ACC112 (cell line): Measurements from ENCODE around the gene TACC2.

Experiments
- H2AFZ ChIP-seq: fragments of 200-600 bp; sonication (generic); one replicate; pipeline ENCODE4 v1.6.0; 2017; ENCODE audit warnings: antibody characterized with exemption, low read length; ENCODE audit not compliant: unreplicated experiment
- H3K27ac ChIP-seq: fragments of 200-600 bp; sonication (generic); 2 replicates; pipeline ENCODE4 v1.5.1; 2014; ENCODE audit warnings: low read depth, mild to moderate bottlenecking, antibody characterized with exemption, low read length, moderate library complexity
- H3K27me3 ChIP-seq: fragments of 200-600 bp; sonication (generic); 2 replicates; pipeline ENCODE4 v1.6.1; 2014; ENCODE audit warnings: mild to moderate bottlenecking, antibody characterized with exemption, low read length, moderate library complexity, mixed read lengths; ENCODE audit not compliant: insufficient read depth
- H3K36me3 ChIP-seq: fragments of 200-600 bp; sonication (generic); 2 replicates; pipeline ENCODE4 v1.6.1; 2016; ENCODE audit warnings: mild to moderate bottlenecking, antibody characterized with exemption, low read length, moderate library complexity, mixed read lengths; ENCODE audit not compliant: insufficient read depth
- H3K4me1 ChIP-seq: fragments of 200-600 bp; sonication (generic); one replicate; pipeline ENCODE4 v1.6.1; 2016; ENCODE audit warnings: low read length, mixed read lengths; ENCODE audit not compliant: insufficient read depth, unreplicated experiment, control insufficient read depth
- H3K4me3 ChIP-seq: fragments of 200-600 bp; sonication (generic); 2 replicates; pipeline ENCODE4 v1.5.1; 2014; ENCODE audit warnings: mild to moderate bottlenecking, low read depth, low read length
- H3K79me2 ChIP-seq: fragments of 200-600 bp; sonication (generic); one replicate; pipeline ENCODE4 v1.6.0; 2016; ENCODE audit warnings: low read length; ENCODE audit not compliant: control insufficient read depth, unreplicated experiment, insufficient read depth

The TACC2 gene

DNA sequence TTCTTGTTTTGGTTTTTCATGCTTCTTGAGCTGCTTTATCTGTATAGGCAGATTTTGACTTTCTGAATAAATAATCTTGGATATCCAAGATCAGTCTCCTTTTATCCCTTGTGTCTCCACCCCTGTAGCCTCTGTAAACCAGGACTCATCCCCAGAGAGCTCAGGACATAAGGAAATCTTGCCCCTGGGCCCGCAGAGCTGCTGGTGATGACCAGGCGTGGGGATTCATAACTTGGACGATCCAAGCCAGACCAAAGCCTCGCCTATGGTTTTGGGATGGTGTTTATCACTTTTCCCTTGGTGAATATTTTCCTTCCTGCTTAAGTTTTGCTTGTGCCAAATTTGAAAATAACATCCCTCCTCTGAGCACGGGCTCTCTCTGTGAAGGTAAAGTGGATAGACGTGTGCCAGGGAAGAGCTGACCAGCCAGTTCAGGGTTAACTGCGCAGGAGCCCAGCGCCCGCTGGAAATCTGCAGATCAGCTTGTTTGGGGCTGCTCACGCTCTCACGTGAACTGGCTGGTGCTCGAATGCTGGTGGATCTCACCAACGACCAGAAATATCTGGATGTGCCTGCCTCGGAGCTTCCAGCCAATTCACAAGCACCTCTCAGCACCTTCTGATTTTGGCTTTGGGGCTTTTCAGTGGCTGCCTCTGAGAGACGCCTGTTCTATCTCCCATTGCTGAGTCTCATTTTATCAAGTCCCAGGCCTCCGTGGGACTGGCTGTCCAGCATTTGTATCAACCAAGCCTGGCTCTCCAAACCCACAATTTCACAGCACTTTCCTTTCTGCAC, 150.1 kb downstream of the TACC2 start:
- Histone ChIP-seq H3K36me3 (no peaks in the 10 kb centered on the region), H2AFZ (no peak overlapping the region), H3K27me3 (no peaks in the 10 kb centered on the region), H3K27ac (peak overlapping the region; percentile 93; the same call in 1 of the 2 replicates), H3K4me1 (peaks cover 27% of the 10 kb centered on the region), H3K79me2 (no peaks in the 10 kb centered on the region), H3K4me3 (no peak overlapping the region)

DNA sequence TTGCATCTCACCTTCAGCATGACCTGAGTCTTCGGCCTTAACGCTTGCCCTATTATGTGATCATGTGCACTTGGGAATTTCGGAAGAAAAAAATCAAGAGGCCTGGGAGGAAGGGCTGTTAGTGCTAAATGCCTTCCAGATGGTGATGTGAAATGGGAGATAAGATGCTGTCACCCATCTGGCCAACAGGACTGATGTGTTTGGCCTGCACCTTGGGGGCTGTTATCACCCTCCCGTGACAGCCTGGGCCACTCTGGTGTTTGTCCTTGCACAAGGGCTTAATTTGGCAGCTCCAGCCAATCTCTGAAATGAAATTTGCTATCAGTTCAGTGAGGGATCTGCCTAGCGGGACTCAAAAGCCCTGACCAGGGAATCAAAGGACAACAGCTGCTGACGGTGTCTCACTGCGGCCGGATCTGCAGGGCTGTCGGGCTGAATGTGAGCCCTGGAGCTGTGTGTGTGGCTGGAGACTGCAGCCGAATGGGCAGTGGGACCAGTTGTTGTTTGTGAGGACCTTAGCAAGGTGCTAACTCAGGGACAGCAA, 150.7 kb downstream of the TACC2 start:
- Histone ChIP-seq H3K36me3 (peaks cover under 1% of the 10 kb centered on the region; the same call in 1 of the 2 replicates), H3K27me3 (no peaks in the 10 kb centered on the region), H3K4me3 (no peak overlapping the region), H3K79me2 (no peaks in the 10 kb centered on the region), H3K4me1 (peaks cover 27% of the 10 kb centered on the region), H3K27ac (peak overlapping the region; percentile 93; the same call in 1 of the 2 replicates), H2AFZ (no peak overlapping the region)

DNA sequence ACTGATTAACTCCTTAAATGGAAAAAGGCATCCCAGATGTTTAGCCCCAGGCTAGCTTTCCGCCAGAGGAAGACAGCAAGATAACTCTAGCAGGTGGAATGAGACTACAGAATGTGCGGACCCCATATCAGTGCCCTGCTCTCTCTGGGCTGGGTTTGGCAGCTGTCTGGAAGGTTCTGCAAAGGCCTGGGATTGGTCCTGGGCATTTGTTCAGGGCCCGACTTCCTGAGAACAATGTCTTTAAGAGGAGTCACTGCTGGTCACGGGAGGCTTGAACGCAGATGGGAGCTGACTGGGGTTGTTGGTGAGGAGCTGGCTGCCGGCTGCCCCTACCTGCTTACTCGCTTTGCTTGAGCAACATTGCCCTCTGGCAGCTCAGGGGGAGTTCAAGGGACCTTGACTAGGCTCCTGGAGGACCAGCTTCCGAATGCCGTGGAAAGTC, 151.5 kb downstream of the TACC2 start:
- Histone ChIP-seq H3K36me3 (peaks cover 8% of the 10 kb centered on the region), H3K27me3 (no peaks in the 10 kb centered on the region), H3K79me2 (no peaks in the 10 kb centered on the region), H3K4me3 (peak overlapping the region; percentile 10; the same call in 1 of the 2 replicates), H2AFZ (peak overlapping the region; percentile 3), H3K4me1 (peaks cover 27% of the 10 kb centered on the region), H3K27ac (peak overlapping the region; percentile 93)

DNA sequence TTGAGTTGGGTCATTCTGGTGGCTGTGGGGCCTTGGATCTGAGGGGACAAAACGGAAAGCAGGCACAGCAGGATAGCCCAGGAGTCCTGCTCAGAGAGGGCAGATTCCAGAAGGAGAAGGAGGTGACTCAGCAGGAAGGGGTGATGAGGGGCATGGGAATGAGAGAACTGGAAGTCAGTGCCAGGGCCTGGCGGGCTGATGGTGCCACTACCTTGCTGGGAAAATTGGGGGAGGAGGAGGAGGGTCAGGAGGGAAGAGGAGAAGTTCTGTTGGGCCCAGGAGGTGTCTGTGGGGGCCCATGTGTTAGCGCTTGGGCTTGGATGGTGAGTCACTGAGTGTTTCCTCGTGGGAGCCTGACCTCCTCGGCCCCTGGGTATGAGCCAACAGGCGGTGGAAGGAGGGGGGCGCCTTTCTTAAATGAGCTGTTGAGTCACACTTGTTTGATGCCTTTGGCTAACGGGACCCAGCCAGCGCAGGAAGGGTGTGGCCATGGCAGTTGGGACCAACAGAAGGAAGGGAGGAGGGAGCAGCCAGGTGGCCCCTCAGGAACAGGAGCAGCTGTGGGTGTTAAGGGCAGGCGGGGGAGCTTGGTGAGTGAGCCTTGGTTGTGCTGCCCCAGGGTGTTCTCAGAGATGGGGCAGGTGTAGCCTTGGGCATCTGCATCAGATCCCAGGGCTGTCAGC, 152.1 kb downstream of the TACC2 start:
- no peaks in the 10 kb centered on the region for H3K27me3 ChIP-seq
- H2AFZ ChIP-seq: peak overlapping the region; percentile 3
- peaks cover 10% of the 10 kb centered on the region for H3K36me3 ChIP-seq
- peaks cover 27% of the 10 kb centered on the region for H3K4me1 ChIP-seq
- H3K79me2 ChIP-seq: no peaks in the 10 kb centered on the region
- H3K4me3 ChIP-seq: peak overlapping the region; percentile 41
- peak overlapping the region; percentile 93 for H3K27ac ChIP-seq

DNA sequence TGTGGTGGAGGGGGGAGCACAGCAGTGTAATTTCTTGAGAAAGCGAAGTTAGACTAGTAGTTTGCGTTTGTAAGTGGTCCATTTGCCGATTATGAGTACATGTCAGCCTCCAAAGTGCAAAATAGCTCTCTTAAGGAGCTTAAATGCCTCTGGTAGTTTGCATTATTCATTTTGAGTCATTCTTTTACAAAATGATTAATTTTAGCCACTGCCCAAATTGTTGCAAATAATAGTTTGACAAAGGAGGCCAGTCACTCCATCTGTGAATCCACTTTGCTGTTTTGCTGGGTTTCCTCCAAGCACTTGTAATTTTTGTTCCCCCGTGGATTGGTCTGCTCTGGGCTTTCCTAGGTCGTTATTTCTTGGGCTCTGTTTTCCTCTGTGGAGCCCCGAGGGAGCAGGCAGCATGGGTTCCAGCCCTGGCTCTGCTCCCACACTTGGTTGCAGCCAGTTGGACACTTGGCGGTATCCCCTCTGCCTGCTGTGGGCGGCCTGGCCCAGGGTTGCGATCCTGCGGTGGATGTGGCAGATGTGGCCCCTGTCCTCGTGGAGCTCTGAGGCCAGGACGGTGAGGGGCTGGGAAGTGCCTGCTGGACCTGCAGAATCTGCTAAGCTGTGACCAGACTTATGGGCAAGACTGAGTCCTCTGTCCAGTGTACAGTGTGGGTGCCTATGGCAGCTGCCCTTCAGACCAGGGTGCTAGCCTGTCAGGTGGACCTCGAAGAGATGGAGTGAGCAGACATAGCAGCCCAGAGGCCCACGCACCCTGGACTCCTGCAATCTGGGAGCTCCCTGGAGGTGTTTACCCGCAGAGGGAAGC, 153.1 kb downstream of the TACC2 start:
- Histone ChIP-seq H3K27me3 (no peaks in the 10 kb centered on the region), H3K79me2 (no peaks in the 10 kb centered on the region), H2AFZ (no peak overlapping the region), H3K4me1 (peaks cover 35% of the 10 kb centered on the region), H3K4me3 (peak overlapping the region; percentile 41), H3K36me3 (peaks cover 10% of the 10 kb centered on the region), H3K27ac (peak overlapping the region; percentile 93)

DNA sequence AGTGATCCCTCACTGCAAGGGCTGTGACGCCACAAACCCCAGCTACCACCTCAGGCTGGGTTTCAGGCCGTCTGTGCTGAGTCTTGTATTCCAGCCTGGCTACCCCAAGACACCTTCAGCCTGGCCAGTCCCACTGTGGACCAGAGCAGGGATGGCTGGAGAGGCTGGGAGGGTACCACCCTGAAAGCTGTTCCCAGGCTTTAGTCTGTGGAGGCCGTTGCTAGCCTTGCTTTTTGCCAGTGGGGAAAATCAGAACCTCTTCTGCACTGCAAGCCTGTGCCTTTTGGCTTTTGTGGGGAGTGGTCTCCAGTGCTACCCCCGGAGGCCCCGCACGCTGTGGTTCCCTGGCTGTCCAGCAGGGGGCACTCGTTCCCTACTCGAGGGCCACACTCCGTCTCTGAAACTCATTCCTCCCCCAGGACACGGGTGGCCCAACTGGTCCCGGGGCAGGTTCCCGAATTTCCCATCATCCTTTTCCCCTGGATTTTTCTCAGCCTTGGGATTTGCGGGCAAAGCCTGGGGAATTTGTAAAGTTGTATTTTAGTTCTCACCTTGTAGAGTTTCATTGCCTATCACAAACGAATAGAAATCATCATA, 153.8 kb downstream of the TACC2 start:
- H3K36me3 ChIP-seq: peaks cover 10% of the 10 kb centered on the region
- H3K4me3 ChIP-seq: no peak overlapping the region
- H3K79me2 ChIP-seq: no peaks in the 10 kb centered on the region

DNA sequence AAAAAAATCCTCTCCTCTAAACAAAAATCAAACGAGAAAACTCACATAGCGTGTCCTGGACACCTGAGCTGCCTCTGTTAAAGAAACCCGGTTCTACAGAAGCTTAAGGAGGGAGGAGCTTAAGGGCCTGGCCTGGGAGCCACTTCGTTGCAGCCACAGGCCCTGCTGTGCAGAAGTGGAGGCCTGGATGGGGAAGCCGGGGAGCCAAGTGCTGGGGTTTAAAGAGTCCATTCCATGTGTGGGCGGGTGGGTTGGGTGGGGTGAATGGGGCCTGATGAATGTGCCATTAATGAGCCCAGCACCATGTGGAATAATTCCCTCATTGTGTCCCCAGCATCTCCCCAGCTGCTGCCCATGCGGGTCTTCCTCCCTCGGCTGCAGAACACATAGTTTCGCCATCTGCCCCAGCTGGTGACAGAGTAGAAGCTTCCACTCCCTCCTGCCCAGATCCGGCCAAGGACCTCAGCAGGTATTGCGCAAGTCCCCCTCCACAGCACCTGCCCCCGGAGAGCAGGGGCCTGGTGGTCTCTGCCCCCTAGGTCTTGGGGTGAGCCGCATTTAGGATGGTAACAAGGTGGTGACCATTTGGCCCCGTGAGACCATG, 154.4 kb downstream of the TACC2 start:
- Histone ChIP-seq H2AFZ (no peak overlapping the region), H3K36me3 (peaks cover 10% of the 10 kb centered on the region), H3K27me3 (no peaks in the 10 kb centered on the region), H3K27ac (no peak overlapping the region), H3K4me3 (no peak overlapping the region), H3K79me2 (no peaks in the 10 kb centered on the region), H3K4me1 (peaks cover 46% of the 10 kb centered on the region)

More for the DNA sequence above, 153.8 kb downstream of the TACC2 start:
- Histone ChIP-seq H3K4me1 (peaks cover 43% of the 10 kb centered on the region), H2AFZ (no peak overlapping the region), H3K27ac (peak overlapping the region; percentile 93), H3K27me3 (no peaks in the 10 kb centered on the region)

DNA sequence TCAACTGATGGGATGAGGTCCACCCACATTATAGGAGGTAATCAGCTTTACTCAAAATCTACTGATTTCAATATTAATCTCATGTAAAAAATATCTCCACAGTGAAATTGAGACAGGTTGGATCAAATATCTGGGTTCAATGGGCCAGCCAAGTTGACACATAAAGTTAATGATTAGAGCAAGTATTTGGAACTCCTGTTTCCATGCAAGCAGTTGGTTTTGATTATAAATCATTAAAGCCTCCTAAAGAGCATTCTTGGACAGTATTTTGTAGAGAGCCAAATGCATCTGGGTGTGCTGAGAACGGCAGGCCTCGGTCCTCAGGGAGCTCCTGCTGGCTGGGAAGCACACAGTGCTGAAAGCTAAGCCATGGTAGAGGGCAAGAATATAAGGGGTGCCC, 155.2 kb downstream of the TACC2 start:
- H3K36me3 ChIP-seq: peaks cover 10% of the 10 kb centered on the region
- no peaks in the 10 kb centered on the region for H3K27me3 ChIP-seq
- H3K4me1 ChIP-seq: peaks cover 54% of the 10 kb centered on the region
- no peak overlapping the region for H3K27ac ChIP-seq
- no peaks in the 10 kb centered on the region for H3K79me2 ChIP-seq
- H3K4me3 ChIP-seq: no peak overlapping the region
- no peak overlapping the region for H2AFZ ChIP-seq

DNA sequence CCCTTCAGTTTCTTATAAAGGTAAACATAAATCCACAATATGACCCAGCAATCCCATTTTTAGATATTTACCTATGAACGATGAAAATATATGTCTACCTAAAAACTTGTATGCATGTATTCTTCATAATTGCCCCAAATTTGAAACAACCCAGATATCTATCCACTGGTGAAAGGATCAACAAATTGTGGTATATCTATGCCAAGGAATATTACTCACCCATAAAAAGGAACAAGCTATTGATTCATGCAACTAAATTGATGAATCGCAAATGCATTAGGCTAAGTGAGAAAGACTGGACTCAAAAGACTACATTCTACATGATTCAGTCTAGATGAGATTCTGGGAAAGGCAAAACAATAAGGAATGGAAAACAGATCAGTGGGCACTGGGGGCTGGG, 156.2 kb downstream of the TACC2 start:
- no peak overlapping the region for H3K4me3 ChIP-seq
- H3K36me3 ChIP-seq: peaks cover 10% of the 10 kb centered on the region
- H3K4me1 ChIP-seq: peaks cover 59% of the 10 kb centered on the region
- H3K27ac ChIP-seq: no peak overlapping the region
- H3K79me2 ChIP-seq: no peaks in the 10 kb centered on the region
- no peak overlapping the region for H2AFZ ChIP-seq
- H3K27me3 ChIP-seq: no peaks in the 10 kb centered on the region
